Panc1 (cell line): ENCODE data around the gene AMZ1. TPM values are rescaled to one million over a fixed set of nuclear protein-coding genes. Genes with fewer than 3 reads are reported as not detected.

Experiments
- ATAC-seq: fragments of 200-7000 bp; cut with Tn5 transposase; 2 replicates; pipeline ENCODE4 v1.9.1; 2020; ENCODE audit warnings: mild to moderate bottlenecking, moderate library complexity
- BruUV-seq: library from RNA; stranded (reverse); fragments of 400-500 nt; replicated peaks from 2 replicates; lab custom pipeline; 2021; lab: Mats Ljungman, UMichigan
- CTCF ChIA-PET: fragments of 300-600 bp; sonication (Branson Sonifier 250); formaldehyde crosslinking; loops from one replicate; lab custom pipeline; 2022; ENCODE audit warnings: antibody characterized with exemption; lab: Charles Lee
- POLR2A ChIA-PET: fragments of 300-600 bp; sonication (Branson Sonifier 250); formaldehyde crosslinking; loops from one replicate; lab custom pipeline; 2022; ENCODE audit warnings: antibody characterized with exemption; lab: Charles Lee
- DNase-seq: peaks from one replicate; pipeline ENCODE4 v3.0.0-alpha.2; 2010; ENCODE audit warnings: low read depth, low spot score
- H3K27ac ChIP-seq: 2 replicates; pipeline ENCODE4 v1.5.1; 2011; ENCODE audit warnings: mild to moderate bottlenecking, low read length, inconsistent platforms
- H3K27me3 ChIP-seq: fragments of 200-500 bp; sonication (Bioruptor generic); 2 replicates; pipeline ENCODE4 v1.6.0; 2014; ENCODE audit warnings: low read length, inconsistent platforms; ENCODE audit not compliant: control insufficient read depth, insufficient read depth
- H3K36me3 ChIP-seq: fragments of 200-500 bp; sonication (Bioruptor generic); 2 replicates; pipeline ENCODE4 v1.5.1; 2014; ENCODE audit warnings: inconsistent platforms, mild to moderate bottlenecking, low read length, moderate library complexity; ENCODE audit not compliant: control insufficient read depth, insufficient read depth
- H3K4me1 ChIP-seq: 2 replicates; pipeline ENCODE4 v1.5.1; 2011; ENCODE audit warnings: inconsistent platforms, mild to moderate bottlenecking, low read length, moderate library complexity; ENCODE audit not compliant: control insufficient read depth, insufficient read depth
- H3K4me3 ChIP-seq, 2 experiments: 2 replicates each; pipeline ENCODE4 v1.5.1; 2011 to 2012; ENCODE audit warnings: low read depth in 2 of 2, low read length in 2 of 2, mild to moderate bottlenecking in 2 of 2, inconsistent platforms in 1 of 2, moderate library complexity in 1 of 2
- H3K9me3 ChIP-seq: fragments of 200-500 bp; sonication (Bioruptor generic); 2 replicates; pipeline ENCODE4 v1.5.1; 2014; ENCODE audit warnings: low read depth, mild to moderate bottlenecking, inconsistent platforms, low read length, moderate library complexity; ENCODE audit not compliant: control insufficient read depth, insufficient read depth
- CTCF ChIP-seq: fragments of 450-650 bp; IDR thresholded peaks from 2 replicates; pipeline ENCODE4 v1.5.1; 2017; ENCODE audit warnings: mild to moderate bottlenecking
- POLR2AphosphoS5 ChIP-seq: IDR thresholded peaks from 2 replicates; pipeline ENCODE4 v1.6.1; 2012; ENCODE audit warnings: mild to moderate bottlenecking, low read depth, low read length, moderate library complexity
- SIN3A ChIP-seq: IDR thresholded peaks from 2 replicates; pipeline ENCODE4 v1.6.1; 2012; ENCODE audit warnings: low read depth, mild to moderate bottlenecking, low read length, moderate library complexity, borderline replicate concordance; ENCODE audit not compliant: insufficient read depth
- TCF7L2 ChIP-seq: IDR thresholded peaks from 2 replicates; pipeline ENCODE4 v1.6.1; 2011; ENCODE audit warnings: mild to moderate bottlenecking, low read depth, low read length, inconsistent platforms
- in situ Hi-C: cut with HindIII; loops from 2 replicates; pipeline ENCODE4 v1.10.0; 2016; ENCODE audit warnings: low sequenced_read_pairs, low pct_unique_long_range_greater_than_20kb
- intact Hi-C: fragments of 100-400 bp; cut with micrococcal nuclease; formaldehyde crosslinking; loops from one replicate; pipeline ENCODE4 v1.10.0; 2022; ENCODE audit not compliant: unreplicated experiment
- total RNA-seq: library from RNA; stranded (reverse); gene quantifications from one replicate; pipeline ENCODE4 v1.2.1, GENCODE V29; 2021; ENCODE audit not compliant: unreplicated experiment
- TF ChIP-seq, protein P1 (sequence below), 2 experiments: IDR thresholded peaks; 2 replicates each; pipeline ENCODE4 v1.6.1; 2011 to 2012; ENCODE audit warnings: low read depth in 2 of 2, control low read depth in 1 of 2, low read length in 1 of 2, mild to moderate bottlenecking in 1 of 2, moderate library complexity in 1 of 2; ENCODE audit not compliant: insufficient read depth in 1 of 2

AMZ1 gene
- total RNA-seq, 1 experiment from 2014 or later = 0.57 TPM

DNA sequence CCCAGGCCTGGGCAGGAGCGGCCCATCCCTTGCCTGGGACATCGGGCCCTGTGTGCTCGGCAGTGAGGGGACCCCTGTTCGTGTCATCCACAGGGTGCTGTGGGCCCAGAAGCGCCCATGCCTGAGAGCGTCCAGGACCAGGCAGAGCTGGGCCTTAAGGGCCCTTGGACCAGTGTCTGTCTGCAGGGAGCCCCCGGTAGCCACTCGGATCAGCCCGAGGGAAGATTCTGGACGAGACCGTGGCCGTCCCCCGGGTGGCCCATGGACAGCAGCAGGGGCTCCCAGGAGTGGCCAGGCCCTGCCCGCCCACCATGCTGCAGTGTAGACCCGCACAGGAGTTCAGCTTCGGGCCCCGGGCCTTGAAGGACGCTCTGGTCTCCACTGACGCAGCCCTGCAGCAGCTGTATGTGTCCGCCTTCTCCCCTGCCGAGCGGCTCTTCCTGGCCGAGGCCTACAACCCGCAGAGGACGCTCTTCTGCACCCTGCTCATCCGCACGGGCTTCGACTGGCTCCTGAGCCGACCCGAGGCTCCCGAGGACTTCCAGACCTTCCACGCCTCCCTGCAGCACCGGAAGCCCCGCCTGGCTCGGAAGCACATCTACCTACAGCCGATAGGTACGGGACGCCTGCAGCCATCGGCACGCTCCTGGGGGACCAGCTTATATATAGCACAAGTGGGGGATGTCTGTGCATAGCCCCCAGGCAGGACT, 12.3 kb downstream of the AMZ1 start:
- H3K4me3 ChIP-seq = no peak overlapping the region
- POLR2A ChIA-PET = no interaction called here
- H3K36me3 ChIP-seq = no peaks in the 10 kb centered on the region
- BruUV-seq = no TSS peak
- intact Hi-C loops (no loop called here), in situ Hi-C loops (no loop called here)
- CTCF ChIA-PET = interaction anchor here (0.5 to 1.2 kb wide), 3 partner anchors 10 to 137 kb away, joined by 3 read pairs; no protein-coding TSS in a partner anchor
- H3K27me3 ChIP-seq = no peaks in the 10 kb centered on the region
- no peaks in the 10 kb centered on the region for H3K9me3 ChIP-seq
- no peak for TF ChIP-seq POLR2AphosphoS5
- no peak for TF ChIP-seq TCF7L2
- TF ChIP-seq SIN3A = no peak
- no peak for TF ChIP-seq CTCF
- TF ChIP-seq, protein P1, sequence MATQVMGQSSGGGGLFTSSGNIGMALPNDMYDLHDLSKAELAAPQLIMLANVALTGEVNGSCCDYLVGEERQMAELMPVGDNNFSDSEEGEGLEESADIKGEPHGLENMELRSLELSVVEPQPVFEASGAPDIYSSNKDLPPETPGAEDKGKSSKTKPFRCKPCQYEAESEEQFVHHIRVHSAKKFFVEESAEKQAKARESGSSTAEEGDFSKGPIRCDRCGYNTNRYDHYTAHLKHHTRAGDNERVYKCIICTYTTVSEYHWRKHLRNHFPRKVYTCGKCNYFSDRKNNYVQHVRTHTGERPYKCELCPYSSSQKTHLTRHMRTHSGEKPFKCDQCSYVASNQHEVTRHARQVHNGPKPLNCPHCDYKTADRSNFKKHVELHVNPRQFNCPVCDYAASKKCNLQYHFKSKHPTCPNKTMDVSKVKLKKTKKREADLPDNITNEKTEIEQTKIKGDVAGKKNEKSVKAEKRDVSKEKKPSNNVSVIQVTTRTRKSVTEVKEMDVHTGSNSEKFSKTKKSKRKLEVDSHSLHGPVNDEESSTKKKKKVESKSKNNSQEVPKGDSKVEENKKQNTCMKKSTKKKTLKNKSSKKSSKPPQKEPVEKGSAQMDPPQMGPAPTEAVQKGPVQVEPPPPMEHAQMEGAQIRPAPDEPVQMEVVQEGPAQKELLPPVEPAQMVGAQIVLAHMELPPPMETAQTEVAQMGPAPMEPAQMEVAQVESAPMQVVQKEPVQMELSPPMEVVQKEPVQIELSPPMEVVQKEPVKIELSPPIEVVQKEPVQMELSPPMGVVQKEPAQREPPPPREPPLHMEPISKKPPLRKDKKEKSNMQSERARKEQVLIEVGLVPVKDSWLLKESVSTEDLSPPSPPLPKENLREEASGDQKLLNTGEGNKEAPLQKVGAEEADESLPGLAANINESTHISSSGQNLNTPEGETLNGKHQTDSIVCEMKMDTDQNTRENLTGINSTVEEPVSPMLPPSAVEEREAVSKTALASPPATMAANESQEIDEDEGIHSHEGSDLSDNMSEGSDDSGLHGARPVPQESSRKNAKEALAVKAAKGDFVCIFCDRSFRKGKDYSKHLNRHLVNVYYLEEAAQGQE (IDR thresholded peaks at IDR 0.05; ENCODE audit: insufficient read depth in 1 of 2, low read depth in 2 of 2, low read length in 1 of 2) = no peak
- no peaks in the 10 kb centered on the region for H3K4me1 ChIP-seq
- no peak for DNase-seq
- H3K27ac ChIP-seq = no peak overlapping the region
- no peak; the same call in 1 of the 2 replicates for ATAC-seq

GRCh38 chr7:2701424-2701823, 13.4 kb downstream of the AMZ1 start:
- no TSS peak for BruUV-seq
- Histone ChIP-seq H3K9me3 (no peaks in the 10 kb centered on the region), H3K4me3 (no peak overlapping the region), H3K27me3 (no peaks in the 10 kb centered on the region), H3K27ac (no peak overlapping the region), H3K4me1 (no peaks in the 10 kb centered on the region), H3K36me3 (no peaks in the 10 kb centered on the region)
- TF ChIP-seq POLR2AphosphoS5 = no peak
- TF ChIP-seq TCF7L2 = no peak
- TF ChIP-seq, protein P1 (IDR thresholded peaks at IDR 0.05; ENCODE audit: insufficient read depth in 1 of 2, low read depth in 2 of 2, low read length in 1 of 2) = no peak
- no peak for TF ChIP-seq CTCF
- TF ChIP-seq SIN3A = no peak
- POLR2A ChIA-PET = interaction anchor here (0.6 kb wide), 1 partner anchor 491 kb away, joined by 3 read pairs; no protein-coding TSS in a partner anchor
- DNase-seq (no peak), ATAC-seq (no peak)
- in situ Hi-C loops = no loop called here
- CTCF ChIA-PET = interaction anchor here (2.6 kb wide), 1 partner anchor 21 kb away, joined by 6 read pairs; no protein-coding TSS in a partner anchor
- intact Hi-C loops = no loop called here
